ENCODE data around the gene MYBL2. TPM values are rescaled to one million over a fixed set of nuclear protein-coding genes. Genes with fewer than 3 reads are reported as not detected.

Gene MYBL2
- total RNA-seq, 1 experiment from 2014 or later, result 159 TPM

DNA sequence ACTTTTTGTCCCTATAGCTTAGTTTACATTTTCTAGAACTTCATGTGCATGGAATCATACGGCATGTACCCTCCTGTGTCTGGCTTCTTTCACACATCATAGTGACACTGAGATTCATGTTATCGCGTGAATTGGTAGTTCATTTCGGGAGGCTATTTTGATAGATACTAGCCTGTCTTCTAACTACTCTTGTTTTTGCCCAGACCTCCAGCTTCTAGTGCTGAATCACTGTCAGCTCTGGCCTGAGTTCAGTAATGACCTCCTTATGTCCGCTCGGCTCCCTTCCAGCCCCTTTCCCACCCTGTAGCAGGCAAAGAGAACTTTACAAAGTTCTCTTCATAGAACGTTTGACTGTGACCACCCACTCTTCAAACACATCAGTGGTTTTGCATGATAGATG is 14.1 kb downstream of the MYBL2 start:
- no peaks in the 10 kb centered on the region for H3K9me3 ChIP-seq (ENCODE audit: control insufficient read depth, low read depth, low read length)
- no peak overlapping the region for H3K18ac ChIP-seq (ENCODE audit: insufficient read length, low read depth, low read length)
- Mint-ChIP-seq H3K9me3 (no peaks in the 10 kb centered on the region), H3K4me1 (peaks cover 8 to 12% of the 10 kb centered on the region in 2 experiments), H3K27ac (peak overlapping the region in 2 of 3 experiments; percentile 12 to 76; a peak in 3 of 7 replicates), H3K4me3 (no peak overlapping the region), H3K27me3 (ENCODE audit: low read depth) (no peaks in the 10 kb centered on the region), H3K36me3 (ENCODE audit: insufficient read depth in 1 of 3, low read depth in 3 of 3) (peaks cover 15 to 63% (median 62%) of the 10 kb centered on the region in 3 experiments)
- no peak overlapping the region for H3K4ac ChIP-seq (ENCODE audit: low read depth, low read length)
- H4K5ac ChIP-seq (ENCODE audit: insufficient read length, low read depth, low read length), result no peak overlapping the region
- no peak for TF ChIP-seq CTCF (conservative IDR thresholded peaks at IDR 0.05)
- H2AK5ac ChIP-seq (ENCODE audit: insufficient read length, low read length), result no peak overlapping the region
- no peaks in the 10 kb centered on the region for H3K23me2 ChIP-seq (ENCODE audit: insufficient read length, low read depth, low read length, poor library complexity, severe bottlenecking)
- no peak overlapping the region for H2BK12ac ChIP-seq (ENCODE audit: insufficient read length, low read depth, low read length)
- H3K14ac ChIP-seq (ENCODE audit: insufficient read depth, low read length), result no peak overlapping the region
- no peak overlapping the region for H3K4me2 ChIP-seq (ENCODE audit: insufficient read depth, insufficient read length, low read length)
- H3K9ac ChIP-seq (ENCODE audit: extremely low read depth, insufficient read length, low read length), result no peak overlapping the region
- H3K27ac ChIP-seq (ENCODE audit: insufficient read length, low read depth, low read length), result no peak overlapping the region
- no peak overlapping the region for H3K23ac ChIP-seq (ENCODE audit: insufficient read length, low read depth, low read length)
- H4K8ac ChIP-seq (replicated peaks; ENCODE audit: insufficient read length, low read depth, low read length), result no peak overlapping the region
- no peak overlapping the region for H2BK5ac ChIP-seq (ENCODE audit: insufficient read length, low read length)
- WGBS (ENCODE audit: extremely low coverage, insufficient read length, low lambda C conversion rate), result no CpG with 5 or more reads among the region's 7 CpGs
- H2AFZ ChIP-seq (ENCODE audit: low read length), result no peak overlapping the region
- H3K79me1 ChIP-seq (ENCODE audit: insufficient read depth, low read depth, low read length, poor library complexity, severe bottlenecking), result peaks cover 3% of the 10 kb centered on the region
- H3K56ac ChIP-seq (ENCODE audit: insufficient read length, low read depth, low read length), result no peak overlapping the region
- H2BK15ac ChIP-seq (ENCODE audit: low read depth, low read length), result no peak overlapping the region
- H3T11ph ChIP-seq (ENCODE audit: low read length), result no peak overlapping the region
- DNase-seq, result no peak
- H4K20me1 ChIP-seq (ENCODE audit: control insufficient read depth, insufficient read depth, insufficient read length), result no peaks in the 10 kb centered on the region
- no peaks in the 10 kb centered on the region for H3K27me3 ChIP-seq (ENCODE audit: insufficient read depth, low read length)
- no peak overlapping the region for H2BK20ac ChIP-seq (ENCODE audit: low read depth, low read length, poor library complexity, severe bottlenecking)
- peaks cover 3% of the 10 kb centered on the region; the same call in 1 of the 2 replicates for H3K79me2 ChIP-seq (ENCODE audit: insufficient read depth, low read length)
- H3K4me1 ChIP-seq (ENCODE audit: insufficient read depth, low read length), result no peaks in the 10 kb centered on the region
- H2BK120ac ChIP-seq (ENCODE audit: low read depth, low read length, poor library complexity, severe bottlenecking), result no peak overlapping the region
- no peak overlapping the region for H4K91ac ChIP-seq (ENCODE audit: insufficient read length, low read depth, low read length)

Measured in H9 (cell line).